SK-N-MC (cell line): ENCODE data around the gene CCDC15.

Source experiments
- EZH2 ChIP-seq: fragments of 200-600 bp; sonication (generic); IDR thresholded peaks from one replicate; pipeline ENCODE4 v1.6.1; 2017; ENCODE audit warnings: antibody characterized with exemption
- FOXP2 ChIP-seq: optimal IDR thresholded peaks from 2 replicates; pipeline ENCODE3; 2011; ENCODE audit warnings: mild to moderate bottlenecking, moderate library complexity; ENCODE audit not compliant: insufficient read depth; ENCODE audit errors: extremely low read length, control extremely low read depth
- POLR2AphosphoS5 ChIP-seq: IDR thresholded peaks from 2 replicates; pipeline ENCODE4 v1.6.1; 2012; ENCODE audit warnings: mild to moderate bottlenecking, low read depth, low read length, borderline replicate concordance

- no peak for TF ChIP-seq POLR2AphosphoS5
- TF ChIP-seq EZH2, result no peak
- TF ChIP-seq FOXP2, result no peak
Measured at GRCh38 chr11:124942466-124943253, 11.3 kb upstream of the CCDC15 start.
